ENCODE measurements around the gene LIX1L.

The LIX1L gene

GRCh38 chr1:145963265-145964019, 5.6 kb upstream of the LIX1L start:
- DNase-seq: peak in 2 of 3 experiments; percentile 59 to 65

- DNase-seq: peak; percentile 52 to 60 (median 56)
These were observed 4.6 kb upstream of the LIX1L start for GRCh38 chr1:145962157-145963102.

DNA sequence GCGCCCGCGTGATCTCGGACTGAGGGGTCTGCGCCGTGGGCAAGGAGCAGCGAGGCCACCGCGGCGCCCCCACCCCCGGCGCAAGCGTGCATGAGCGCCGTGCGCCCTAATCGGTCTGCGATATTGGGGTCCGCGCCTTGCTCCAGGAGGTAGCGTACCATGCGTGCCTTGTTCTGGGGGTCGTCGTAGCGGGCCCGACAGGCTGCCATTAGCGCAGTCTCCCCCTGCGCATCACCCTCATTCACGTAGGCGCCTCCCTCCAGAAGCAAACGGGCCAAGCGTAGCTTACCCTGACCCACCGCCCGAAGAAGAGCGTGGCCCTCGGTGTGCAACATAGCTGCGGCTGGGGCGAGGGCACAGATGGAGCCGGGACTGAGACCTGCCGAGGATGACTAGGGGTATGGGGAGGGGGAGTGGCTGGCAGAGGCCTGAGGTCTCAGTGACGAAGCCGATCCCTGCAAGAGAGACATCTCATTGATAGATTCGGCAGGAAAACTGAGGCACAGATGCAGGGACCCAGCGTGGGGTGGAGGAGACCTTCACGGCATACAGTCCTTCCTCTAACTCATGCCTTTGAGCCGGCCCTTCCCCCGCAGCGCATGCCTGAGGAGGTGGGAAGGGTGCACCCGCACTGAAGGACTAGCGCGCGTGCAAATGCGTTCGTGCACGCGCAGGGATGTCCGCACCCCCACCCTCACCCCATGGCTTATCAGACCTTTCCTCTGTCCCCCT, 3.8 kb upstream of the LIX1L start:
- peak; percentile 37 to 61 (median 41) for DNase-seq

DNA sequence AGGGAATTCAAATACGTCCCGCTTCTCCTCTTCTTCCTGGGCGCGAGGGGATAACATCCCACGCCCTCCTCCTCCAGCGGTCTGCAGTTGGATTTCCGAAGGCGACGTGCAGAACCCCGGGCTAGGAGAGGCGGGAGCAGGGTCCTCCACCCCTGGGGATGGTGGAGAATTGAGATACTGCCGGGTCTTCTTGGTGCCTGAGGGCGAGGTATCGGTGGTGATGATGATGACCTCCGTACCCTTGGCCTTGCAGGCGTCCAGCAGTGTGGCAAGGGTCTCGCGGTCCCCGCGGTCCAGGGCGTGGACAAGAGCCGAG, 3.2 kb upstream of the LIX1L start:
- DNase-seq: peak in 1 of 3 experiments; percentile 38

GRCh38 chr1:145960468-145961108, 2.8 kb upstream of the LIX1L start:
- DNase-seq: peak; percentile 69 to 81 (median 76)

GRCh38 chr1:145959957-145960467, 2.2 kb upstream of the LIX1L start:
- DNase-seq: peak in 1 of 3 experiments; percentile 34

DNA sequence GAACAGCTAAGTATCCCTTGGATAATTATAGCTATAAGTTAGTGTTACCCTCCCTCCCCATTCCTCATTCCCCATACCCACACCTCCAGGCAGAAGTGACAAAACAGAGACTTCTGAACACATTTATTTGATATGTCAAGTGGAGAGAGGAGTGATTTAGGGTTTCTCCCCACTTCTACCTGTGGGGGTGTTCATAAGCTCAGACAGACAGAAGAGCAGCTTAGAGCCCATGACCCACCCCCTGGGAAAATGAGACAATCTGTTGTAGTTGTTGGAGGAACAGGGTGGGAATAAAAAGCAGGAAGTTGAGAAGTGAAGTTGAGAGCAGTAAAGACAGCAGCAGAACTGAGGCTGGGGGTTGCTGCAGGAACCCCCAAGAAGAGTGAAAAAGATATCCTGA, 1.5 kb upstream of the LIX1L start:
- no peak for DNase-seq

GRCh38 chr1:145958734-145959133, 917 bp upstream of the LIX1L start:
- DNase-seq: no peak

DNA sequence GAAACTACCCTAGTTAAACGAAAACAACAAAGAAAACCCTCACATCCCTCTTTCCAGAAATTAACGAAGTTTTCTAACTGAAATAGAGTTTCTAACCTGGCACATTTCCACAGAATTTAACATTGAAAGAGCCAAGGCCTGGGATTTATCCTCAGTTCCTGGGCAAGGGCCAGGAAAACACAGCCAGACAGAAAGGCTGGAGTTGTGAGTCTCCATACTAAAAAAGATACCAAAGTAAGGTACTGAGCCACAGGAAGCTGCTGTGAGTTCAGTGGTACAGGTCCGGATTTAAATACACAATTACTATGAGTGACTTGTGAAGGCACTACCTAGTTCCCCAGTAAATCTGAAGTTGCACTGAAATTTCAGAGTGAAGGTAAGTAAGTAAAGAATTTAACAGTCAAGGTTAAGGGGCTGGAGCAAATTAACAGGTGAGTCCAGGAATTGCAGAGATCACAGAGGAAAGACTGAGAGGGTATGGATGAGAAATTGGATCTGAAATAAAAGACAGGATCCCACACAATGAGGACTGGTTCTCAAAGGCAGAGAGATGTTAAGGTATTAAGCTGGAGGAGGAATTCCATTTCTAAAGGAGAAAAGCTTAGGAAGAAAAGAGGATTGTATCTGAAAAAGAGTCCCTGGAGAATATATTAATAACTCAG, 905 bp downstream of the LIX1L start:
- no peak for DNase-seq

DNA sequence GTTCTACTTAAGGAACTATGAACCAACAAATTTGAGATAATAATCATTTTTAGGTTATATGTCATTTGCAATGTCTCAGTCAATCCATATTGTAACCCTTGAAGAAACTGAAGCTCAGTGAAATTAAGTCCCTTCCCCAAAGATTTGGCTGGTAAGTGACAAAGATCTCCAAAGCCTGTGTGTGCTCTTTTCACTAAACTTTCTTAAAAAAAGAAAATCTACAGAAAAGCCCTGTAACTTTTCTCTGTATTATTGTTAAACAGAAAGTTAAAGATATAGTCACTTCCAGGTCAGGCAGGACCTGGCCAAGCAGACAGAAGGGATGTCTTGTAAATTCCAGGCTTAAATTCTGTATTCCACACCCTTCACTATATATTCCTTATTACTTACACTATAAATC, 1.5 kb downstream of the LIX1L start:
- DNase-seq: no peak

- no peak for DNase-seq
These were observed 2.4 kb downstream of the LIX1L start for GRCh38 chr1:145955436-145955835.

DNA sequence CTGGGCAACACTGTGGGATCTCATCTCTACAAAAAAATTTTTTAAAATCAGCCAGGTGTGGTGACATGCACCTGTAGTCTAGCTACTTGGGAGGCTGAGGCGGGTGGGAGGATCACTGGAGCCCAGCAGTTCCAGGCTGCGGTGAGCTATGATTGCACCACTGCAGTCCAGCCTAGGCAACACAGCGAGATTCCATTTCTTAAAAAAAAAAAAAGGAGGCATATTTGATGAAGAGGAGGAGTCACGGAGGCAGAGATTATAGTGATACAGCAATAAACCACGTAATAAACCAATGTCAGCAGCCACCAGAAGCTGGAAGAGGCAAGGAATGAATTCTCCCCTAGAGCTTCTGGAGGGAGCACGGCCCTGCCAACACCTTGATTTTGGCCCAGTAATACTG, 4.0 kb downstream of the LIX1L start:
- no peak for DNase-seq

DNA sequence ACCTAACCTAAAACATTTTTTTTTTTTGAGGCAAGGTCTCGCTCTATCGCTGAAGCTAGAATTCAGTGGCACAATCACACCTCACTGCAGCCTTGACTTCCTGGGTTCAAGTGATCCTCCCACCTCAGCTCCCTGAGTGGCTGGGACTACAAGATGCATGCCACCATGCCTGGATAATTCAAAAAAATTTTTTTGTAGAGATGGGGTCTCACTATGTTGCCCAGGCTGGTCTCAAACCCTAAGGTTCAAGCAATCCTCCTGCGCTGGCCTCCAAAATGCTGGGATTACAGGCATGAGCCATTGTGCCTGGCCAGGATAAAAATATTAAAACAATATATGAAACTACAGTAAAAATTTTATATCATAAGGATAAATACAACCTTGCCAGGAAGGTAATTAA, 4.9 kb downstream of the LIX1L start:
- DNase-seq: no peak

DNA sequence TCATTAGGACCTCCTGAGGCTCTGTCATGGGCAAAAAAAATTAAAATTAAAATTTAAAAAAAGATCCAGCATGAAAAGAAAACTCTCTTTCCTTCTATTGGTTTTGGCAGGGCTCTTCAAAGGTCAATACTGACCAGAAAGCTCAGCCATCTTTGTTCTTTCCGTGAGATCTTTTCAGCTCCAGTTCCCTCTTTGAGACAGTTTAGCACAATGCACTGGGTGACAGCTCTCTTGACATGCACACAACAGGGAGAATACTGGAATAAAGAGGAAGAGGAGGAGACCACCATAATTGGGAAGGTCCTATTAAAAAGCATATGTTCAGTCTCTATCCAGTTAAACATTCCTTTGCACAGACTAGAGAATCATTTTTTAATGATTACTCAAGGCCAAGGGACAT, 6.3 kb downstream of the LIX1L start:
- DNase-seq: no peak

DNA sequence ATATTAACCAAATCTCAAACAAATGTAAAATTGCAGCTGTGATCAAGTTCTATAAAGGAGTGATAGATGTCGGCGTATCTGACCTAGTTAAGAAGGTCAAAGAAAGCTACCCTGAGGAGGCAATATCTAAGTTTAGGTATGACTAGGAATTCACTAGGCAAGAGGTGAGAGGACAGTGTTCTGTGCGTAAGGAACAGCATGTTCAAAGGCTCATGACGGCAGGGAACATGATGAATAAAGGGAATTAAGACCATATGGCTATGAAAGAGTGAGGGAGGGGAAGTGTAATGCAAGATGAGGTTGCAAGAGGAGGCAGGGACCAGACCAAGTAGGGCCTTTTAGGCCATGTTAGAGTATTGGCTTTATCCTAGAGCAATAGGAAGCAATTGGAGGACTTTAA, 8.6 kb downstream of the LIX1L start:
- no peak for DNase-seq

GRCh38 chr1:145947551-145947950, 10.3 kb downstream of the LIX1L start:
- no peak for DNase-seq

DNA sequence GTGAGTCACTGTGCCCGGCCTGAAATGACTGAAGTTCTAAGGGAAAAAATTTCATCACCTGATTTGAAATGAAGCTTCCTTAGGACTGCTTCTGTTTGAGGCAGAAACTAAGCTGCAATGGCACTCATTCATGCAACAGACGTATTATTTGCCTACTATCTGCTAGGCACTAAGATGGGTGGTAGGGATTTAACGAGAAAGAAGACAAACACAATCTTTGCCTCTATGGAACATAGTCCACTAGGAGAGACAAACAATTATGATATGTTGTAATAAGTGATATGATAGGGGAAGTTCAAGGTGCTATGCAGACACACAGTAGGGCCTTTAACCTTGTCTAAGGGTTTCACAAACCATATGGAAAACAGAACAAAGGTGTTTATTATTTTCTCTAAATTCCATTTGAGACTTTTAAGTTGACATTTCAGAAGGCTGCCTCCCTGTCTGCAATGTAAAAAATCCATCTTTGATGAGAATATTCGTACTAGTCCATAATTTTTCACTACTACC, 11.3 kb downstream of the LIX1L start:
- no peak for DNase-seq

- no peak for DNase-seq
These were observed 13.3 kb downstream of the LIX1L start for GRCh38 chr1:145944532-145944931.

- no peak for DNase-seq
These were observed 14.9 kb downstream of the LIX1L start for GRCh38 chr1:145942871-145943270.

DNA sequence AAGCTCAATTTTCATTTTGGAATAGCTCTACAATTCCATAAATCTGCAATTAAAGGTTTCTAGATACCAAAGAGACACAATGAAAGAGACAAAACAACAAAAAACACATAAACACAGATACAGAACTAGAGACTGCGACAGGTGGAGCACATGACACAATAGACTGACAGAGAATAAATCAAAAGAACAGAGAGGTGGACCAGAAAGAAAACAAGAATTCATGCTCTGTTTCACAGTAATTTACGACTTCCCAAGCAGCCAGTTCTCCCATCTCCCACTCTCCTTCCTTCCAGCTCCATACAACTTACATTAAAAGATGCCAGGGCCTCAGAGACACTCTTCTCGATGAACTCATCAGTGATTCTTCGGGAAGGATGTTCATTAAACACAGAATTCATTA, 15.4 kb downstream of the LIX1L start:
- DNase-seq: peak in 1 of 3 experiments; percentile 27

DNA sequence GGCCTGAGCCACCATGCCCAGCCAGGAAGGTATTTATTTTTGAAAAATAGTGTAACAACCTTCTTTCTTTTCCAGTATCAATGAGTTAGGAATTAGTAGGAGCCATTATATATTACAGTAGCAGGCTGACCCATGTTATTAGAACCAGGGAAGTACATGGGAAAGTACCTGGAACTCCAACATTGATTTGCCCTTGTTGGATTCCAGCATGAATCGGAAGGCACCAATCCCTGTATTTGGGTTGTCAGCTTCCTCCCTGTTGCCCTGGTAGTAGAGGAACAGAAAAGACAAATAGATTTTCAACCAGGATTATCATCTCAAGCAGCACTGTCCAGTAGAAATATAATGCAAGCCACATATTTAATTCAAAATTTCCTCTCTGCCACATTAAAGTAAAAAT, 20.4 kb downstream of the LIX1L start:
- no peak for DNase-seq

DNA sequence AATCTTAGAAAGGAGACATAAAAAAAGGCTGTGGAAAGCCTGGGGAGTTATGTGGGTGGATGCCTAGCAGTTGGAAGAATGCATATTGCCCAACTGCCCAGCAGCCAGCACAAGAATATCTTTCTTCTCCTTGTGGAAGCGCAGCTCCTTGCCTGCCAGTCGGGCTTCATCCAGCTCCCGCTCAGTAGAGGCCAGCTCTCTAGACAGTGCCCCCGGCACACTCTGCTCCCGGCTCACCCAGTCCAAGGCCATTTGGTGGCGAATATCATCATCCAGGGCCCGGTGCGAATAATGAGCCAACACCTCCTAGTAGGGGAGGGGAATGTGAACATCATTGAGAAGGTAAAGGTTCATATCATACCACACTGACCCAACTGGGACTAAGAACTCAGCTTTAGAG, 21.6 kb downstream of the LIX1L start:
- no peak for DNase-seq
